ENCODE measurements around the gene PIP4K2A. TPM values are rescaled to one million over a fixed set of nuclear protein-coding genes. Genes with fewer than 3 reads are reported as not detected.

The PIP4K2A gene
- total RNA-seq, 2 donors from 2014 or later: 42.6 to 58.6 TPM

DNA sequence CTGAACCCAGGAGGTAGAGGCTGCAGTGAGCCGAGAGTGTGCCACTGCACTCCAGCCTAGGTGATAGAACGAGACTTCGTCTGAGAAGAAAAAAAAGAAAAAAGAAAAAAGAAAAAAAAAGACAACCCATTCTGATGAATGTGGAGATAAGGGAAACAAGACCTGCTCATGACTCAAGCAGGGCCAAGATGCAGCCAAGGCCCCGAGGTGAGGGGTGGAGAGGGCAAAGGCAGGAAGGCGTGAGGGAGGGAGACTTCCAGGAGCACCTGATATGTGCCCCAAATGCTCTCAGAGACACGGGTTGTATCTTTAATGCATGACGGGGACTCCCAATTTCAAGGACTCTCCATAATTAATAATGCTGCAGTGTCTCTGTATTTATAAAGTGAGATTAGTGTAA is 134.6 kb downstream of the PIP4K2A start:
- H3K36me3 ChIP-seq: peaks cover 9% of the 10 kb centered on the region
- no peaks in the 10 kb centered on the region for H3K27me3 ChIP-seq (replicated peaks; ENCODE audit: insufficient read depth)
- ATAC-seq (ENCODE audit: insufficient number of reproducible peaks, low FRiP score, low read depth) (no peak), DNase-seq (ENCODE audit: low spot score) (no peak)
- no peaks in the 10 kb centered on the region for H3K9me3 ChIP-seq
- no peak overlapping the region for H3K4me3 ChIP-seq
- TF ChIP-seq, protein P1, sequence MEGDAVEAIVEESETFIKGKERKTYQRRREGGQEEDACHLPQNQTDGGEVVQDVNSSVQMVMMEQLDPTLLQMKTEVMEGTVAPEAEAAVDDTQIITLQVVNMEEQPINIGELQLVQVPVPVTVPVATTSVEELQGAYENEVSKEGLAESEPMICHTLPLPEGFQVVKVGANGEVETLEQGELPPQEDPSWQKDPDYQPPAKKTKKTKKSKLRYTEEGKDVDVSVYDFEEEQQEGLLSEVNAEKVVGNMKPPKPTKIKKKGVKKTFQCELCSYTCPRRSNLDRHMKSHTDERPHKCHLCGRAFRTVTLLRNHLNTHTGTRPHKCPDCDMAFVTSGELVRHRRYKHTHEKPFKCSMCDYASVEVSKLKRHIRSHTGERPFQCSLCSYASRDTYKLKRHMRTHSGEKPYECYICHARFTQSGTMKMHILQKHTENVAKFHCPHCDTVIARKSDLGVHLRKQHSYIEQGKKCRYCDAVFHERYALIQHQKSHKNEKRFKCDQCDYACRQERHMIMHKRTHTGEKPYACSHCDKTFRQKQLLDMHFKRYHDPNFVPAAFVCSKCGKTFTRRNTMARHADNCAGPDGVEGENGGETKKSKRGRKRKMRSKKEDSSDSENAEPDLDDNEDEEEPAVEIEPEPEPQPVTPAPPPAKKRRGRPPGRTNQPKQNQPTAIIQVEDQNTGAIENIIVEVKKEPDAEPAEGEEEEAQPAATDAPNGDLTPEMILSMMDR (IDR thresholded peaks at IDR 0.05): no peak
- no peaks in the 10 kb centered on the region for H3K4me1 ChIP-seq (ENCODE audit: control insufficient read depth in 1 of 2, low read depth in 2 of 2)
- H3K27ac ChIP-seq: no peak overlapping the region

DNA sequence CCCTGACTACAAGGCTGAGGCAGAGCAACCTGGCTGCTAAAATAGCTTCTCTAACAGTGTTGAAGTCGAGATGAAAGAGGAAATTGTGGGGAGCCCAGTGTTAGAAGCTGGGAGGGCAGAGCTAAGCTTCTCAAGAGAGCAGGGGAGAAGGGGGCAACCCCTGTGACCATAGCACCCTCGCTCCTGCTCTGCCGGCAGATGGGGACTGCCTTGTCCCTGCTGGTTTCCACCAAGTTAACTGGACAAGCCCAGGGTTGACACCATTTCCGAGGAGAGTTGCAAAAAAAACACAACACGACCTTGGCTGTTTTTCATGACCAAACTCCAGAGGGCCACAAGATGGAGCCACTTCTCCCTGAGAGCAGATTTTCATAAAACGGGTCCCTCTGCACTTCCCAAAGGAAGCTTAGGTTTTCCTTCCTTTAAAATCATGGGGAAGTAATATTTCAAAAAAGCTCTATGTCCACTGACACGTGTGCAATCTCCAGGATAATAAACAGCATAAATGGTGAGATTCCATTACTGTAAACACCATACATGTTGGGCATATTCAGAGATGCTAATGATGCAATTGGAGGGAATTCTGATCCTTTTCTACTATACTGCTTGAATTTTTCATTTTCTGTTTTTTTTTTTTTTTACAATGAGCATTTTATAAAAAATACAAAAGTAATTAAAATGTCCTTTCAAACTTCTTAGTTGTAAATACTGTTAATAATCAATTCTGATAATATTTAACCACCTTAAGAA is 140.4 kb downstream of the PIP4K2A start:
- Histone ChIP-seq H3K4me1 (ENCODE audit: control insufficient read depth in 1 of 2, low read depth in 2 of 2) (peaks cover 0 to 6% of the 10 kb centered on the region in 2 donors), H3K27me3 (replicated peaks; ENCODE audit: insufficient read depth) (no peaks in the 10 kb centered on the region), H3K36me3 (peaks cover 12% of the 10 kb centered on the region), H3K4me3 (no peak overlapping the region), H3K27ac (no peak overlapping the region), H3K9me3 (no peaks in the 10 kb centered on the region)
- TF ChIP-seq, protein P1 (IDR thresholded peaks at IDR 0.05): no peak
- DNase-seq (ENCODE audit: low spot score) (no peak), ATAC-seq (ENCODE audit: insufficient number of reproducible peaks, low FRiP score, low read depth) (no peak)

DNA sequence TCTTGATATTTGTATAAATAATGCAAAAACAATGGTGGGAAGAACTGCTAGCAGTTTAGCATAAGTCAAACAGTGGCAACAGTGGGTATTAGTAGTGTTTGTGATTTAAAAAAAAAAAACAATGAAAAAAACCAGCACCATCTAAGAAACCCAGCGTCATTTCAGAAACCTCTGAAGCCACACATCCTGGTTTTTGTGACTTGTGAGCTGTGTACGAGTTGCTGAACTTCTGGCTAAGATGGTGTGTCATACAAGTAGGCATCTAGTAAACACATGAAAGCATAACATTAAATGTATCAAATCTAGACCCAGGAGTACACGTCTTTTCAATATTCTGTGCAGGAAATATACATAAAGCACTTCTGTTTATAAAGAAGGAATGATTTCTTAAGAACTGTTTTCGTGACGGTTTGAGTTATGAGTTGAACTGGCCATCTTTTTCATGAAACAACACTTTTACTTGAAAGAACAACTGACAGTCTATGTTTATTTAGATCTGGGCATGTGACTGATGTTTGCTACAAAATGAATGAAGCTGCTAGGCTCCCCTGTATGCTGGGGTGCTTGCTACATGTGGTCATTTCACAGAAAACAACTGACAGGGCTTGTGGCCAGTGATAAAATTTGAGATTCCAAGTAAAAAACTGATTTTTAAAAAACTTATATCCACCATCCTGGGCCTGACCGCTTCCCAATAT is 143.5 kb downstream of the PIP4K2A start:
- no peak overlapping the region for H3K4me3 ChIP-seq
- DNase-seq (ENCODE audit: low spot score) (no peak), ATAC-seq (ENCODE audit: insufficient number of reproducible peaks, low FRiP score, low read depth) (no peak)
- H3K9me3 ChIP-seq: no peaks in the 10 kb centered on the region
- no peaks in the 10 kb centered on the region for H3K27me3 ChIP-seq (replicated peaks; ENCODE audit: insufficient read depth)
- H3K36me3 ChIP-seq: peaks cover 17% of the 10 kb centered on the region
- TF ChIP-seq, protein P1 (IDR thresholded peaks at IDR 0.05): no peak
- peaks cover 0 to 6% of the 10 kb centered on the region in 2 donors for H3K4me1 ChIP-seq (ENCODE audit: control insufficient read depth in 1 of 2, low read depth in 2 of 2)
- H3K27ac ChIP-seq: no peak overlapping the region

DNA sequence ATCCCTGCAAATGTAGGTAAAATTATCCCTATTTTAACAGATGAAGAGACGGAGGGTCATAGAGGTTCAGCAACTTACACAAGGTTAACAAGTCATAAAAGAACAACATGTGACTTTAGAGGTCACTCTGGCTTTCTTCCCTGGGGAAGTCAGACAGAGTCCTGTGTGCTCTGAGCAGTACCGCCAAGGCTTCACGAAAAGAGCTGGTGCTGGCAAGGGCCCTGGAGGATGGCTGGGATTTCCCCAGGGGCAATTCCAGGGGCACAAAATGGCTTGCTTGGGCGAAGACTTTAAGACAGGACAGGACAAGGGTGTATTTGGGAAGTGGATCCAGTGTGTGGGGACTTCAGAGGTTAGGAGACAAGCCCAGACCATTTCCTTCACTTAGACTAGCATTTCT is 144.1 kb downstream of the PIP4K2A start:
- Histone ChIP-seq H3K27me3 (replicated peaks; ENCODE audit: insufficient read depth) (no peaks in the 10 kb centered on the region), H3K4me1 (ENCODE audit: control insufficient read depth in 1 of 2, low read depth in 2 of 2) (peaks cover 0 to 6% of the 10 kb centered on the region in 2 donors), H3K9me3 (no peaks in the 10 kb centered on the region), H3K4me3 (no peak overlapping the region), H3K27ac (no peak overlapping the region), H3K36me3 (peaks cover 17% of the 10 kb centered on the region)
- TF ChIP-seq, protein P1 (IDR thresholded peaks at IDR 0.05): no peak
- DNase-seq (ENCODE audit: low spot score) (no peak), ATAC-seq (ENCODE audit: insufficient number of reproducible peaks, low FRiP score, low read depth) (no peak)

DNA sequence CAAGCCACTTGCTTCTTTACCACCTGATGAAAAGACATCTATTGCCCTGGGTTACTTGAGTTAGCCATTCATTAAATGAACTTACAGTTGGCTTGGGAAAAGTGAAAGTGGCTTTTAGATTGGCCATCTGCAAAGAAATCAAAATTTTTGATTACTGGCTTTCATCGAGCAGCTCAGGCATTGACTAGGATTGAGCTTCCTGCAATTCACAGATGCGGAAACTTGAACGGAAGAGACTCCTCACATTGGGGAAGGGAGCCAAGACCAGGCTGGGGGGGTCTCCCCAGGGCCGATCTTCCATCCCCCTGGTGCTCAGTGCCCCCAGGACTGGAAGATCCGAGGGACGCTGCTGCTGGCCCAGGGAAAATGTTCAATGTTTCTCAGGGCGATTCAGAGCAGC is 145.4 kb downstream of the PIP4K2A start:
- H3K27ac ChIP-seq: no peak overlapping the region

More for the DNA sequence above, 145.4 kb downstream of the PIP4K2A start:
- ATAC-seq (ENCODE audit: insufficient number of reproducible peaks, low FRiP score, low read depth): no peak
- Histone ChIP-seq H3K4me1 (ENCODE audit: control insufficient read depth in 1 of 2, low read depth in 2 of 2) (peaks cover 0 to 6% of the 10 kb centered on the region in 2 donors), H3K36me3 (peaks cover 17% of the 10 kb centered on the region), H3K27me3 (replicated peaks; ENCODE audit: insufficient read depth) (no peaks in the 10 kb centered on the region), H3K9me3 (no peaks in the 10 kb centered on the region), H3K4me3 (no peak overlapping the region)
- no peak for DNase-seq (ENCODE audit: low spot score)
- TF ChIP-seq, protein P1 (IDR thresholded peaks at IDR 0.05): no peak
